ENCODE results near the gene LRBA.

DNA sequence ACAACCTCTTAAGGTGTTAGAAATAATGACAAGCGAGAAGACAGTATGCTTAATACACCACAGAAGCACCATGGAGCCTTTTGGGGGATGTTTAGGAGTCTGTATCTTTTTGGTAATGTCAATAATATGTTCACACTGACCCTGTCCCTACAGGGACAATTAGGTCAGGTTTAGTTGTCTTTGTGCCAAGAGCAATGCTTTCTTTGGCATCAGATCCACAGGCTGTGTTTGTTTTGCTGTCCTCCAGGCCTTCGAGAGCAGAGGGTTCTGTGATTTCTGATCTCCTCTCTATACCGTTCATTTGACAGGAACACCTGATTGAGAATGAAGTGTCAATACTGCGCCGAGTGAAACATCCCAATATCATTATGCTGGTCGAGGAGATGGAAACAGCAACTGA is 783.1 kb downstream of the LRBA start:
- TF ChIP-seq, protein P1, sequence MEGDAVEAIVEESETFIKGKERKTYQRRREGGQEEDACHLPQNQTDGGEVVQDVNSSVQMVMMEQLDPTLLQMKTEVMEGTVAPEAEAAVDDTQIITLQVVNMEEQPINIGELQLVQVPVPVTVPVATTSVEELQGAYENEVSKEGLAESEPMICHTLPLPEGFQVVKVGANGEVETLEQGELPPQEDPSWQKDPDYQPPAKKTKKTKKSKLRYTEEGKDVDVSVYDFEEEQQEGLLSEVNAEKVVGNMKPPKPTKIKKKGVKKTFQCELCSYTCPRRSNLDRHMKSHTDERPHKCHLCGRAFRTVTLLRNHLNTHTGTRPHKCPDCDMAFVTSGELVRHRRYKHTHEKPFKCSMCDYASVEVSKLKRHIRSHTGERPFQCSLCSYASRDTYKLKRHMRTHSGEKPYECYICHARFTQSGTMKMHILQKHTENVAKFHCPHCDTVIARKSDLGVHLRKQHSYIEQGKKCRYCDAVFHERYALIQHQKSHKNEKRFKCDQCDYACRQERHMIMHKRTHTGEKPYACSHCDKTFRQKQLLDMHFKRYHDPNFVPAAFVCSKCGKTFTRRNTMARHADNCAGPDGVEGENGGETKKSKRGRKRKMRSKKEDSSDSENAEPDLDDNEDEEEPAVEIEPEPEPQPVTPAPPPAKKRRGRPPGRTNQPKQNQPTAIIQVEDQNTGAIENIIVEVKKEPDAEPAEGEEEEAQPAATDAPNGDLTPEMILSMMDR (IDR thresholded peaks at IDR 0.05): no peak
- no peak for TF ChIP-seq POLR2A (IDR thresholded peaks at IDR 0.05; ENCODE audit: low read depth)
